Activated CD4-positive, alpha-beta memory T cell treated with anti-CD3 and anti-CD28 coated beads for 36 hours (primary cell): ENCODE results near the gene ITIH3. TPM values are rescaled to one million over a fixed set of nuclear protein-coding genes. Genes with fewer than 3 reads are reported as not detected.
A peak's percentile ranks its signal among the peaks of the same experiment; 100 is the strongest.

Experiments
- CTCF ChIA-PET: fragments of 350-600 bp; sonication (Branson Sonifier 250); formaldehyde crosslinking; loops from one replicate; lab custom pipeline; 2021; ENCODE audit warnings: antibody characterized with exemption, inconsistent platforms; lab: Charles Lee
- POLR2A ChIA-PET: fragments of 350-600 bp; sonication (Branson Sonifier 250); formaldehyde crosslinking; loops from one replicate; lab custom pipeline; 2021; ENCODE audit warnings: antibody characterized with exemption; lab: Charles Lee
- DNase-seq: peaks from one replicate; pipeline ENCODE4 v3.0.0-alpha.2; 2020
- H3K27ac Mint-ChIP-seq: one replicate; pipeline ENCODE4 v1.8.0; 2021; ENCODE audit warnings: mixed read lengths
- H3K27me3 Mint-ChIP-seq: one replicate; pipeline ENCODE4 v1.8.0; 2021; ENCODE audit warnings: mixed read lengths
- H3K36me3 Mint-ChIP-seq: one replicate; pipeline ENCODE4 v1.8.0; 2021; ENCODE audit warnings: mixed read lengths
- H3K4me1 Mint-ChIP-seq: one replicate; pipeline ENCODE4 v1.8.0; 2021; ENCODE audit warnings: low read depth, mixed read lengths
- H3K4me3 Mint-ChIP-seq: one replicate; pipeline ENCODE4 v1.8.0; 2021; ENCODE audit warnings: mild to moderate bottlenecking, mixed read lengths
- H3K9me3 Mint-ChIP-seq: one replicate; pipeline ENCODE4 v1.8.0; 2021; ENCODE audit warnings: mixed read lengths
- intact Hi-C: fragments of 100-400 bp; cut with micrococcal nuclease; formaldehyde crosslinking; loops from one replicate; pipeline ENCODE4 v1.15.1; 2023
- total RNA-seq, 2 experiments: library from RNA; stranded (reverse); gene quantifications; one replicate each; pipeline ENCODE4 v1.2.3, GENCODE V29; 2021

ITIH3 gene
- total RNA-seq, 2 experiments from 2014 or later: not detected

DNA sequence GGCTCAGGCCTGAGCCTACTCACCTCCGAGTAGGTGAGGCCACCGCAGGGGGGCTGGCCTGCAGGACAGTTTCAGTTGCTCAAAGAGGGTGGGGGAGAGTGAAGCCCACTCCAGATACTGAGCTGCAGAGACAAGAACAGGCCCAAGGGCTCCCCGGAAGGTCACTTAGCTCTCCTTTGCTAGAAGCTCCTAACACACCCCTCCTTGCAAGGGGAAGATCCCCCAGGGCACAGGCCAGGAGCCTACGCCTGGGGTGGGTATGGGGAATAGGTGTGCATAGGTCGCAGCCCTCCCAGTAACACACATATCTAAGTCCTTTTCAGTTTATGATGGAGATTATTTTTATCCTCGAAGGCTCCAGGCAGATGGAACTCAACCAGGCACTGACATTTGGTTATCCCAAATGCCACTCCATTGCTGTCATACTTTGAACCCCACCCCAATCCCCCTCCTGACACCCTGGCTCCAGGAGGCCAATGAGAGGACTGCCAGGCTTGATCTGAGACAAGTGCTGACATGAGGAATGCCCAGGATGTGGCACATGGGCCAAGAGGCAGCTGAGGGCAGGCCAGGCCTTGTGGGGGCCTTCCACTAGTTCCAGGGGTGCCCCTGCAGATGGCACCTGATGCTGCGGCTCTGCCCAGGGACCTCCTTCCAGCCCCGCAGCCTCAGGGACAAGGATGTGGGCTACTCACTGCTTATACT, 41.3 kb downstream of the ITIH3 start:
- CTCF ChIA-PET: no interaction called here
- intact Hi-C loops: no loop called here
- no peak overlapping the region for H3K27ac Mint-ChIP-seq

DNA sequence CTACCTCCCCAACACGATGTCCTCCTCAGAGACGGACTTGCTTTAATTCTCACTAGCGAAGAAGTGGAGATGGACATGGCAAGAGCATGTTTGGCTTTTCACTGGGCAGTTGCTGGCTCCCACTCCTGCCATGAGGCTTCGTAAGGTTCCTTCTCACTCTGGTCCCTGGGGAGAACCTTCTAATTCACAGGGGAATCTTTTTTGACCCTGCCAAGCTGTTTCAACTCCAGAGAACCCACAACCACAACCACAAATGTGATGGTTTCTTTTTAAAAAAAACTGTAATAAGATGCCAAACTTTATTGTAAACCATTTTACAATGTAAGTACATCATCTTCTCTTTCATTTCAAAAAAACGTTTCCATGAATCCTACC, 41.9 kb downstream of the ITIH3 start:
- ChIA-PET POLR2A (no interaction called here), CTCF (interaction anchor here (0.8 to 1.3 kb wide), 3 partner anchors 9 to 359 kb away, joined by 3 to 6 read pairs (median 3); no protein-coding TSS in a partner anchor)
- Mint-ChIP-seq H3K27ac (no peak overlapping the region), H3K36me3 (peaks cover 4% of the 10 kb centered on the region), H3K9me3 (no peaks in the 10 kb centered on the region), H3K4me3 (no peak overlapping the region), H3K27me3 (no peaks in the 10 kb centered on the region), H3K4me1 (peaks cover 24% of the 10 kb centered on the region)
- intact Hi-C loops: no loop called here
- DNase-seq: no peak

More for the DNA sequence above, 41.3 kb downstream of the ITIH3 start:
- DNase-seq: no peak
- Mint-ChIP-seq H3K9me3 (no peaks in the 10 kb centered on the region), H3K36me3 (peaks cover 4% of the 10 kb centered on the region), H3K4me3 (no peak overlapping the region), H3K27me3 (no peaks in the 10 kb centered on the region), H3K4me1 (peaks cover 24% of the 10 kb centered on the region)
- POLR2A ChIA-PET: no interaction called here

DNA sequence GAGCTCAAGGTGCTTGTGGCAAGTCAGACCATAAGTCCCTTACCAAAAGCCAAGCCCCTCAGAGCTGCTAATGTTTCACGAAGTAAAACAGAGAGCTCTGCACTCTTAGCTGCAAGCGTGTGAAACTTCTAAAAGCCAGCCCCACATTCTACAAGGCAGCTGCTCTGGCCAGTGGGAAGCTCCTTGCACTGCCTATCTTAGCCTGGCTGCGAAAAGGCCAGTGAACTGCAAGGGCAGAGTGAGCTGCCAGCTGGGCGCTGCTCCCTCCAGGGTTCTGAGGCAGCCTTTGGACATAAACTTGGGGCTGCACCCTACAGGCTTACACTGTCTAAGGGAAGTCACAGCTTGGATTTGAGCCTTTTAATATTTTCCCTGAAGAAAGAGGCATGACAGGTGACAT, 42.4 kb downstream of the ITIH3 start:
- H3K9me3 Mint-ChIP-seq: no peaks in the 10 kb centered on the region
- H3K27ac Mint-ChIP-seq: no peak overlapping the region
- H3K4me1 Mint-ChIP-seq: peaks cover 24% of the 10 kb centered on the region
- ChIA-PET POLR2A (no interaction called here), CTCF (interaction anchor here (0.8 to 2.7 kb wide), 4 partner anchors 9 to 358 kb away, joined by 3 to 12 read pairs (median 4); no protein-coding TSS in a partner anchor)
- DNase-seq: no peak
- no peaks in the 10 kb centered on the region for H3K27me3 Mint-ChIP-seq
- H3K4me3 Mint-ChIP-seq: no peak overlapping the region
- H3K36me3 Mint-ChIP-seq: peaks cover 4% of the 10 kb centered on the region
- intact Hi-C loops: no loop called here

DNA sequence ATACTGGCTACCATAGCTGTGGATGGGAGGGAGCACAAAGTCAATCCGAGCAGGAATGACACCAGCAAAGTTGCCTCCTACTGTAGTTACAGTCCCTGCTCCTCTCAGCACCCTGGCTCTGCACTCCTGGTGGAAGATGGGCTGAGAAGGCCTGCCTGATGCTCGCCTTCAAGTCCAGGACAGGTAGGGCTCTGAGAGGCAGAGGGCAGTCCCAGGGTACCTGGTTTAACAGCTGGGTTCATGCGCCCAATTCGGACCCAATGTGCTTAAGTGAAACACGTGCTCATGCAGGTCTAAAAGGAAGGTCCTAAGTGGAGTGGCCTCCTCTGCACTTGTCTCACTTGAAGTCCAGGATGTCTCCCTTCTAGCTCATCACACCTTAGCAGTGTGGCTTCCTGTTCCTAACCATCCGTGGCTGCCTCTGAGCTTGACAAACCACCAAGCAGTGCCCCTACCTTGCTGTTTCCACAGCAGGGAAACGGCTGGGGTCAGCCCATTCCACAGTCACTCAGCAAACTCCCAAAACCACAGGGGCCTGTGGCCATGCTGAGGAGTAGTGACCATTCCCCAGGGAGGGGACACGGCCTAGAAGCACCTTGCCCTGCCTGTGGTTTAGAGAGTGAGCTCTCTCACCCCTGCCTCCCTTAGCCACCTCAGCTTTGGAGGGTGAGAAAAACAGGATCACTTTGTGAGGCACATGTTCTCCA, 44.1 kb downstream of the ITIH3 start:
- intact Hi-C loops: no loop called here
- no peaks in the 10 kb centered on the region for H3K27me3 Mint-ChIP-seq
- H3K4me3 Mint-ChIP-seq: no peak overlapping the region
- H3K4me1 Mint-ChIP-seq: peaks cover 24% of the 10 kb centered on the region
- H3K27ac Mint-ChIP-seq: no peak overlapping the region
- CTCF ChIA-PET: interaction anchor here (2.7 kb wide), 1 partner anchor 18 kb away, joined by 12 read pairs; no protein-coding TSS in a partner anchor
- peaks cover 4% of the 10 kb centered on the region for H3K36me3 Mint-ChIP-seq
- peak; percentile 30 for DNase-seq
- H3K9me3 Mint-ChIP-seq: no peaks in the 10 kb centered on the region
- POLR2A ChIA-PET: interaction anchor here (0.9 kb wide), 1 partner anchor 47 kb away, joined by 3 read pairs; no protein-coding TSS in a partner anchor

DNA sequence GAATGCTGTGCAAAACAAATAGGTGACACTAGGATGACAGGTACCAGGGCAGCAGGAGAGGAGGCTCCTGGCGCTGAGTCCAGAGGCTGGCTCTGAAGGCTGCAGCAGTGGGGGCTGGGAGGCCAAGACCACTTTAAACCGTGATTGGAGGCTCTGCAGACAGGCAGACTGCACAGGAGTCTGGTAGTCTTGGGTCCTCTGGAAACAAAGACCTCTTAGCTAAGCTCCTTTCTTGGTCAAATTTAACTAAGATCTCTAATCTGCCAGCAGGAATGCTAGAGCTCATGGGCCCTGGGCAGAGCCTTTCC, 44.6 kb downstream of the ITIH3 start:
- no peaks in the 10 kb centered on the region for H3K9me3 Mint-ChIP-seq
- H3K4me3 Mint-ChIP-seq: no peak overlapping the region
- peaks cover 4% of the 10 kb centered on the region for H3K36me3 Mint-ChIP-seq

DNA sequence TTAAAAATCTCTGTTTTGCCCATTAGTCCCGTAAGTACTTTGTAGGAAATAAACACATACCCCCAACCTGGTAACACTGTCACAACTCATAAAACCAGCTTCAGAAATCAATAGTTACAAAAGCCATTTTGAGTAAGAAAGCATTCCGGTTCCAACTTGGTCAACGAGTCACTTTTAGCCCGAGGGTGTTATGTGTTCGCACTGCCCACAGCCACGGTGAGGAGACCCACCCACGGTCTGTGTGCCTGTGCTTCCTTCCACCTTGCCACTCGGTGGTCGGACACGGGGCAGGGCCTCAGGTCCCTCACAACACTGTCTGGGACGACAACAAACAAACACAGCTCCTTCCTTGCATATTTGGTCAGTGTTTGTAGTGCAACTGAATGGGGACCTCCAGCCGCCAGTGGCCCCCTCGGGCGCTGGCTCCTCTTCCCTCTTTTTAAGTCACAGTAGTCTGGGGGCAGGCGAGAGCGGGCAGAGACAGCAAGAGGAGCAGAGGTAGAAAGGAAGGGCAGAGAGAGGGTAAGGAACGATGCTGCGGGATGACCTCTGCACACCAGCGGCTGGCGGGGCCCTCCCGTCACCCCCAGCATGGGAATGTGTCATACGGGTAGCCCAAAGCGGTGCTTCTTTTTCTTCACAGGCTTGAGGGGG, 45.4 kb downstream of the ITIH3 start:
- no peak for DNase-seq
- ChIA-PET POLR2A (no interaction called here), CTCF (interaction anchor here (0.6 kb wide), 1 partner anchor 53 kb away, joined by 4 read pairs; no protein-coding TSS in a partner anchor)
- Mint-ChIP-seq H3K27ac (no peak overlapping the region), H3K4me3 (no peak overlapping the region), H3K9me3 (no peaks in the 10 kb centered on the region), H3K36me3 (peaks cover 4% of the 10 kb centered on the region), H3K27me3 (no peaks in the 10 kb centered on the region), H3K4me1 (peaks cover 24% of the 10 kb centered on the region)
- intact Hi-C loops: no loop called here

More for the DNA sequence above, 44.6 kb downstream of the ITIH3 start:
- no peak for DNase-seq
- CTCF ChIA-PET: interaction anchor here (0.6 to 2.7 kb wide), 2 partner anchors 18 to 54 kb away, joined by 4 to 12 read pairs; no protein-coding TSS in a partner anchor
- Mint-ChIP-seq H3K4me1 (peaks cover 24% of the 10 kb centered on the region), H3K27me3 (no peaks in the 10 kb centered on the region), H3K27ac (no peak overlapping the region)
- intact Hi-C loops: no loop called here
- POLR2A ChIA-PET: no interaction called here

DNA sequence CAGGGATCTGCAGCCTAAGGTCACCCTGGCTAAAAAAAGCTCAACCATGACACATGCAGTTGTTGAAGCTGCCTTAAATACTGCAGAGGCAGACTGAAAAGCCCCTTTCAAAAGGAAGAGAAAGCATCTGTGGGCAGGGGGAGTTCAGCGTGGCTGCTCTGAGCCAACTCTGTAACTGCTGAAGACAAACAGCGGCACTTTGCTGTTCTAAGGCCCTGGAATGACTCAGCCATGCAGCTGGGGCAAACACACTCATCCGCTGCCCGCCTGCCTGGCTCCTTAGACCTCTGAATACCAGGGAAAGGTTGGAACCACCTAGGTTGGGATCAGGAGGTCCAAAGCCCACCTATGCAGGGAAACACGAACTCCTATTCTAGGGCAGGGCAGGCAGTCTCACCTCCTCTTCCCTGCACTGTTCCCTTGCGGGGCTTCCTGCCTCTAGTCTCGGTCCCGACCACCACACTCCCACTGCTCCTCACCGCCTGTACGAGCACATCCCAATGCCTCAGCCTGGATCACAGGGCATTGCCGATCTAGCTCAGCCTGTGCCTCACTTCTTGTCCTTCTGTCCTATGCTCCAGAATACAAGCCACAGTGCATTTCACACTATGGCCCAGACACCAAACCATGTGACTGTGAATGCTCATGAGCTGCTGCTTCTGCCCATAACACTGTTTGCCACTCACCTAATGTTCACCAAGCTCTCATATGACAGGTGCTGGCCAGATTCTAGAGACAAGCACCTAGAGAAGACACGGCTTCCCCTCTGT, 46.8 kb downstream of the ITIH3 start:
- no peak for DNase-seq
- POLR2A ChIA-PET: no interaction called here
- no peaks in the 10 kb centered on the region for H3K27me3 Mint-ChIP-seq
- intact Hi-C loops: no loop called here
- CTCF ChIA-PET: no interaction called here
- H3K4me1 Mint-ChIP-seq: peaks cover 24% of the 10 kb centered on the region
- no peaks in the 10 kb centered on the region for H3K9me3 Mint-ChIP-seq
- peaks cover 4% of the 10 kb centered on the region for H3K36me3 Mint-ChIP-seq
- H3K27ac Mint-ChIP-seq: no peak overlapping the region
- no peak overlapping the region for H3K4me3 Mint-ChIP-seq

DNA sequence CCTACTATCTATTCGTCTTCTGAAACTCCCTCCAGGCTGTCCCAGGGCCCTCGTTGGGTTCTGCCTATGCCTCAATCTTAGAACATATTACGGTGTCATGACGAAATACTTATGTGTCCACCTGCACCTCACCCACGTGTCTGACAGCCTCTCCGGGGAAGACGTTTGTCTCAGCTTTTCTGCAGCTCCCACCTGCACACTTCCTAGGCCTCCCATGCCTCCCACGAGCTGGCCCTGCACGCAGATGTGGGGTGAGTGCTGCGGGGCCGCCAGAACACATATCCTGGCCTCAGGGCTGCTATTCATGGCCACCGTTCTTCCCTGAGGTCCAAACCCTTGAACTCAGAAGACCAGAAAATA, 47.4 kb downstream of the ITIH3 start:
- peaks cover 4% of the 10 kb centered on the region for H3K36me3 Mint-ChIP-seq
- no peak overlapping the region for H3K4me3 Mint-ChIP-seq
- H3K27me3 Mint-ChIP-seq: no peaks in the 10 kb centered on the region
- ChIA-PET POLR2A (no interaction called here), CTCF (interaction anchor here (0.6 to 1.6 kb wide), 2 partner anchors 219 to 230 kb away, joined by 3 to 5 read pairs; no protein-coding TSS in a partner anchor)
- intact Hi-C loops: no loop called here
- H3K27ac Mint-ChIP-seq: no peak overlapping the region
- DNase-seq: no peak
- H3K9me3 Mint-ChIP-seq: no peaks in the 10 kb centered on the region
- peaks cover 24% of the 10 kb centered on the region for H3K4me1 Mint-ChIP-seq

DNA sequence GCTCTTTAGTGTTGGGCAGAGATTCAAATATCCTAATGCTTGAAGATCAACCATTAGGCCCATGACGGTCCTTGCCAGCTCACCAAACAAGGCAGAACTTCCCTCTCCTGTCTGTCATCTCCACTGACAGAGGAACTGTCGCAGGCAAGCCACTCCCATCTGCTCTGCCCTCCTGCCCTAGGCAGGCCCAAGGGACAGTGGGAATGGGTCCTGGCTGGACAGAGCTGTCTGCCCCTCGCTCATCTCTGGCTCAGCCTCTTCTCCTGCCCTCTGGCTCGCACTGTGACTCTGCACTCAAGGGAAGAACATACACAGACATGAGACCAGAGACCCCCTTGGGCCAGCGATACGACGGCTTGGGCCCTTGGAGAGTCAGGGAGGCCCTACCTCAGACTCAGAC, 47.8 kb downstream of the ITIH3 start:
- no peak overlapping the region for H3K27ac Mint-ChIP-seq
- ChIA-PET CTCF (interaction anchor here (0.6 to 1.6 kb wide), 2 partner anchors 218 to 230 kb away, joined by 3 to 5 read pairs; no protein-coding TSS in a partner anchor), POLR2A (no interaction called here)
- intact Hi-C loops: no loop called here
- H3K36me3 Mint-ChIP-seq: peaks cover 4% of the 10 kb centered on the region
- H3K4me3 Mint-ChIP-seq: no peak overlapping the region
- H3K9me3 Mint-ChIP-seq: no peaks in the 10 kb centered on the region
- H3K4me1 Mint-ChIP-seq: peaks cover 22% of the 10 kb centered on the region
- no peaks in the 10 kb centered on the region for H3K27me3 Mint-ChIP-seq
- DNase-seq: no peak

DNA sequence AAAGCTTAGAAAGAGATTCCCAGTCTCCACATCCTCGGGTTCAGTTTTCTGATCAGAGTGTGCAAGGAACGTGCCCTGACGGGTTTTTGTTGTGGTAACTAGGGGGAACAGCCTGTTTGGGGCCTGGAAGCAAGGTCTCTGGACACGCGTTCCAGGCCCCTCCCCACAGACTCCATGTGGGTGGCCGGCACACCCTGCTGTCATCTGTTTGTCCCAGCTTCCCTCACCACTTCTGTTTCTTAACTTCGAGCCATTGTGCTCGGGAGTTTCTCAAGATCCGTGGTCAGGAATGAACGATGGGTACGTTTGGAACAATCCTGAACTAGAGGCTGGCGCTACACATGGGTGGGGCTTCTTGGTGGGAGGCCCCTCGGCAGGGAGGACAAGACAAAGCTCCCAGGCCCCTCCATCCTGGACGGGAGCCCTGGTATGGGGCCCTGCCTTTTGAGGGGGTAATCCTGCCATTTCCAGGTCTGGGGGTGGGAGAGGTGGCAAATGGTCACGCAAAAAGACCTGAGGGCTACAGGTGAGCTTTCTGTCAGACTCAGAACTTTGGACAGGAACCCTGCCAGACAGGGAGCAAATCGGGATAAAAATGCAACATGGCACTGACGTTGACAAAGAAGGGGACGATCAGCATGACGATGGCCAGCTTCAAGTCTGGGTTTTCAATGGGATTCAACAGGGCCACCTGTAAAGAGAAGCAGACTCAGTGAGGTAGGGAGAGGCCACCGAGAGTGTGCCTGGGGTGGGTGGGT, 48.7 kb downstream of the ITIH3 start:
- intact Hi-C loops: no loop called here
- H3K9me3 Mint-ChIP-seq: no peaks in the 10 kb centered on the region
- no peak overlapping the region for H3K27ac Mint-ChIP-seq
- H3K27me3 Mint-ChIP-seq: no peaks in the 10 kb centered on the region
- H3K36me3 Mint-ChIP-seq: peaks cover 4% of the 10 kb centered on the region
- no peak for DNase-seq
- H3K4me1 Mint-ChIP-seq: peaks cover 13% of the 10 kb centered on the region
- ChIA-PET CTCF (interaction anchor here (0.8 to 1.6 kb wide), 2 partner anchors 106 to 229 kb away, joined by 4 to 5 read pairs; no protein-coding TSS in a partner anchor), POLR2A (no interaction called here)
- H3K4me3 Mint-ChIP-seq: no peak overlapping the region

DNA sequence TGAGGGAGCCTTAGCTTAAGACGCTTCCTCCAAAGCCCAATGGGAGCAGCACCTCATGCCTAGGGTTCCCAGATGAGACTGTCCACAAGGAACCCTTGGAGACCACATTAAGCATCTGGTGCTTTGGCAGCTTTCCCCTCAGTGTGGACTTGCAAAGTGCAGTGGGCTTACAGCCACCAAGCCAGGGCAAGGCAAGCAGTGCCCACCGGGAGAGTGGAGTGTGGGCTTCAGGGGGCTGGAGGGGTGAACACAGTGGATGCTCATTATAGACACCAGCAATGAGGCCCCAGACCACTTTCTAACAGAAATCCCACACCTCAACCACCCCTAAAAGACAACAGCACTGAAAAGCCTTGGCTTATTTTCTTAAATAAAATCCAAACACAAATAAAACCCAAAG, 49.3 kb downstream of the ITIH3 start:
- Mint-ChIP-seq H3K27ac (no peak overlapping the region), H3K9me3 (no peaks in the 10 kb centered on the region), H3K4me3 (no peak overlapping the region), H3K4me1 (peaks cover 7% of the 10 kb centered on the region), H3K36me3 (peaks cover 4% of the 10 kb centered on the region), H3K27me3 (no peaks in the 10 kb centered on the region)
- no peak for DNase-seq
- intact Hi-C loops: no loop called here
- ChIA-PET POLR2A (no interaction called here), CTCF (interaction anchor here (0.7 to 0.8 kb wide), 2 partner anchors 71 to 106 kb away, joined by 4 read pairs; no protein-coding TSS in a partner anchor)
